ENCODE results near the gene RBM6.
"Not testable (repeated sequence)": the region's sequence is repeated elsewhere in the genome, so short reads cannot be mapped to it uniquely, and the experiment has no call there.

DNA sequence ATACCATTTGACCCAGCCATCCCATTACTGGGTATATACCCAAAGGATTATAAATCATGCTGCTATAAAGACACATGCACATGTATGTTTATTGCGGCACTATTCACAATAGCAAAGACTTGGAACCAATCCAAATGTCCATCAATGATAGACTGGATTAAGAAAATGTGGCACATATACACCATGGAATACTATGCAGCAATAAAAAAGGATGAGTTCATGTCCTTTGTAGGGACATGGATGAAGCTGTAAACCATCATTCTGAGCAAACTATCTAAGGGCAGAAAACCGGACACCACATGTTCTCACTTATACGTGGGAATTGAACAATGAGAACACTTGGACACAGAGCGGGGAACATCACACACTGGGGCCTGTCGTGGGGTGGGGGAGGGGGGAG is 91.3 kb downstream of the RBM6 start:
- TF ChIP-seq, protein P1, sequence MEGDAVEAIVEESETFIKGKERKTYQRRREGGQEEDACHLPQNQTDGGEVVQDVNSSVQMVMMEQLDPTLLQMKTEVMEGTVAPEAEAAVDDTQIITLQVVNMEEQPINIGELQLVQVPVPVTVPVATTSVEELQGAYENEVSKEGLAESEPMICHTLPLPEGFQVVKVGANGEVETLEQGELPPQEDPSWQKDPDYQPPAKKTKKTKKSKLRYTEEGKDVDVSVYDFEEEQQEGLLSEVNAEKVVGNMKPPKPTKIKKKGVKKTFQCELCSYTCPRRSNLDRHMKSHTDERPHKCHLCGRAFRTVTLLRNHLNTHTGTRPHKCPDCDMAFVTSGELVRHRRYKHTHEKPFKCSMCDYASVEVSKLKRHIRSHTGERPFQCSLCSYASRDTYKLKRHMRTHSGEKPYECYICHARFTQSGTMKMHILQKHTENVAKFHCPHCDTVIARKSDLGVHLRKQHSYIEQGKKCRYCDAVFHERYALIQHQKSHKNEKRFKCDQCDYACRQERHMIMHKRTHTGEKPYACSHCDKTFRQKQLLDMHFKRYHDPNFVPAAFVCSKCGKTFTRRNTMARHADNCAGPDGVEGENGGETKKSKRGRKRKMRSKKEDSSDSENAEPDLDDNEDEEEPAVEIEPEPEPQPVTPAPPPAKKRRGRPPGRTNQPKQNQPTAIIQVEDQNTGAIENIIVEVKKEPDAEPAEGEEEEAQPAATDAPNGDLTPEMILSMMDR (tag by site-specific recombination; IDR thresholded peaks at IDR 0.05) = not testable (repeated sequence)
- not testable (repeated sequence) for TF ChIP-seq MYNN (tag by site-specific recombination; IDR thresholded peaks at IDR 0.05; ENCODE audit: borderline replicate concordance); ZNF629 (tag by site-specific recombination; IDR thresholded peaks at IDR 0.05); EGR2 (tag by site-specific recombination; IDR thresholded peaks at IDR 0.05; ENCODE audit: low read depth); HOXD13 (CRISPR knock-in tag; IDR thresholded peaks at IDR 0.05; ENCODE audit: borderline replicate concordance); ZNF623 (tag by site-specific recombination; IDR thresholded peaks at IDR 0.05); YY1 (tag by site-specific recombination; IDR thresholded peaks at IDR 0.05); ZNF555 (tag by site-specific recombination; conservative IDR thresholded peaks at IDR 0.05); ZNF335 (tag by site-specific recombination; conservative IDR thresholded peaks at IDR 0.05); ZBTB8A (tag by site-specific recombination; IDR thresholded peaks at IDR 0.05); ZNF626 (tag by site-specific recombination; IDR thresholded peaks at IDR 0.05)
- TF ChIP-seq, protein P2, sequence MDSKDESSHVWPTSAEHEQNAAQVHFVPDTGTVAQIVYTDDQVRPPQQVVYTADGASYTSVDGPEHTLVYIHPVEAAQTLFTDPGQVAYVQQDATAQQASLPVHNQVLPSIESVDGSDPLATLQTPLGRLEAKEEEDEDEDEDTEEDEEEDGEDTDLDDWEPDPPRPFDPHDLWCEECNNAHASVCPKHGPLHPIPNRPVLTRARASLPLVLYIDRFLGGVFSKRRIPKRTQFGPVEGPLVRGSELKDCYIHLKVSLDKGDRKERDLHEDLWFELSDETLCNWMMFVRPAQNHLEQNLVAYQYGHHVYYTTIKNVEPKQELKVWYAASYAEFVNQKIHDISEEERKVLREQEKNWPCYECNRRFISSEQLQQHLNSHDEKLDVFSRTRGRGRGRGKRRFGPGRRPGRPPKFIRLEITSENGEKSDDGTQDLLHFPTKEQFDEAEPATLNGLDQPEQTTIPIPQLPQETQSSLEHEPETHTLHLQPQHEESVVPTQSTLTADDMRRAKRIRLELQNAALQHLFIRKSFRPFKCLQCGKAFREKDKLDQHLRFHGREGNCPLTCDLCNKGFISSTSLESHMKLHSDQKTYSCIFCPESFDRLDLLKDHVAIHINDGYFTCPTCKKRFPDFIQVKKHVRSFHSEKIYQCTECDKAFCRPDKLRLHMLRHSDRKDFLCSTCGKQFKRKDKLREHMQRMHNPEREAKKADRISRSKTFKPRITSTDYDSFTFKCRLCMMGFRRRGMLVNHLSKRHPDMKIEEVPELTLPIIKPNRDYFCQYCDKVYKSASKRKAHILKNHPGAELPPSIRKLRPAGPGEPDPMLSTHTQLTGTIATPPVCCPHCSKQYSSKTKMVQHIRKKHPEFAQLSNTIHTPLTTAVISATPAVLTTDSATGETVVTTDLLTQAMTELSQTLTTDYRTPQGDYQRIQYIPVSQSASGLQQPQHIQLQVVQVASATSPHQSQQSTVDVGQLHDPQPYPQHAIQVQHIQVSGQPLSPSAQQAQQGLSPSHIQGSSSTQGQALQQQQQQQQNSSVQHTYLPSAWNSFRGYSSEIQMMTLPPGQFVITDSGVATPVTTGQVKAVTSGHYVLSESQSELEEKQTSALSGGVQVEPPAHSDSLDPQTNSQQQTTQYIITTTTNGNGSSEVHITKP (tag by site-specific recombination; IDR thresholded peaks at IDR 0.05) = not testable (repeated sequence)
- TF ChIP-seq, protein P3, sequence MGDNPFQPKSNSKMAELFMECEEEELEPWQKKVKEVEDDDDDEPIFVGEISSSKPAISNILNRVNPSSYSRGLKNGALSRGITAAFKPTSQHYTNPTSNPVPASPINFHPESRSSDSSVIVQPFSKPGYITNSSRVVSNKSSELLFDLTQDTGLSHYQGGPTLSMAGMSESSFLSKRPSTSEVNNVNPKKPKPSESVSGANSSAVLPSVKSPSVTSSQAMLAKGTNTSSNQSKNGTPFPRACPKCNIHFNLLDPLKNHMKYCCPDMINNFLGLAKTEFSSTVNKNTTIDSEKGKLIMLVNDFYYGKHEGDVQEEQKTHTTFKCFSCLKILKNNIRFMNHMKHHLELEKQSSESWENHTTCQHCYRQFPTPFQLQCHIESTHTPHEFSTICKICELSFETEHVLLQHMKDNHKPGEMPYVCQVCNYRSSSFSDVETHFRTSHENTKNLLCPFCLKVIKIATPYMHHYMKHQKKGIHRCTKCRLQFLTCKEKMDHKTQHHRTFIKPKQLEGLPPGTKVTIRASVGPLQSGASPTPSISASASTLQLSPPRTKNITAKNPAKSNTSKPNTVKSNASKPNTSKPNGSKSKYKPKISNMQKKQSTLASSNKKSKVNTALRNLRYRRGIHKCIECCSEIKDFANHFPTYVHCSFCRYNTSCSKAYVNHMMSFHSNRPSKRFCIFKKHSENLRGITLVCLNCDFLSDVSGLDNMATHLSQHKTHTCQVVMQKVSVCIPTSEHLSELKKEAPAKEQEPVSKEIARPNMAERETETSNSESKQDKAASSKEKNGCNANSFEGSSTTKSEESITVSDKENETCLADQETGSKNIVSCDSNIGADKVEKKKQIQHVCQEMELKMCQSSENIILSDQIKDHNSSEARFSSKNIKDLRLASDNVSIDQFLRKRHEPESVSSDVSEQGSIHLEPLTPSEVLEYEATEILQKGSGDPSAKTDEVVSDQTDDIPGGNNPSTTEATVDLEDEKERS (tag by site-specific recombination; IDR thresholded peaks at IDR 0.05) = not testable (repeated sequence)
- TF ChIP-seq, protein P4, sequence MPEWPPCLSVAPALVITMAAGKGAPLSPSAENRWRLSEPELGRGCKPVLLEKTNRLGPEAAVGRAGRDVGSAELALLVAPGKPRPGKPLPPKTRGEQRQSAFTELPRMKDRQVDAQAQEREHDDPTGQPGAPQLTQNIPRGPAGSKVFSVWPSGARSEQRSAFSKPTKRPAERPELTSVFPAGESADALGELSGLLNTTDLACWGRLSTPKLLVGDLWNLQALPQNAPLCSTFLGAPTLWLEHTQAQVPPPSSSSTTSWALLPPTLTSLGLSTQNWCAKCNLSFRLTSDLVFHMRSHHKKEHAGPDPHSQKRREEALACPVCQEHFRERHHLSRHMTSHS (tag by site-specific recombination; IDR thresholded peaks at IDR 0.05) = not testable (repeated sequence)

Data from HEK293 (cell line).